HUES64 (cell line): ENCODE data around the gene VSTM5.

ENCODE experiments used
- H3K27ac ChIP-seq: 2 replicates; pipeline ENCODE4 v1.7.0; 2013; ENCODE audit warnings: low read depth, low read length, inconsistent platforms
- H3K27me3 ChIP-seq: 2 replicates; pipeline ENCODE4 v1.6.1; 2013; ENCODE audit warnings: mild to moderate bottlenecking, low read length; ENCODE audit not compliant: insufficient read depth
- H3K36me3 ChIP-seq: 2 replicates; pipeline ENCODE4 v1.6.1; 2013; ENCODE audit warnings: mild to moderate bottlenecking, low read length; ENCODE audit not compliant: insufficient read depth
- H3K4me1 ChIP-seq: 2 replicates; pipeline ENCODE4 v1.6.1; 2013; ENCODE audit warnings: mild to moderate bottlenecking, low read length, moderate library complexity; ENCODE audit not compliant: insufficient read depth
- H3K4me3 ChIP-seq: 2 replicates; pipeline ENCODE4 v1.5.1; 2013; ENCODE audit warnings: mild to moderate bottlenecking, low read length, moderate library complexity
- H3K9ac ChIP-seq: 2 replicates; pipeline ENCODE4 v1.6.1; 2013; ENCODE audit warnings: mild to moderate bottlenecking, low read depth, low read length
- H3K9me3 ChIP-seq: 2 replicates; pipeline ENCODE4 v1.6.1; 2013; ENCODE audit warnings: low read depth, low read length; ENCODE audit not compliant: insufficient read depth
- WGBS: fragments of 150-250, 120-280 bp; methylation state at CpG from one replicate; pipeline ENCODE4 v1.1.7; 2013; ENCODE audit warnings: missing lambda C conversion rate; 5-methylcytosine and 5-hydroxymethylcytosine counted together

The VSTM5 gene

DNA sequence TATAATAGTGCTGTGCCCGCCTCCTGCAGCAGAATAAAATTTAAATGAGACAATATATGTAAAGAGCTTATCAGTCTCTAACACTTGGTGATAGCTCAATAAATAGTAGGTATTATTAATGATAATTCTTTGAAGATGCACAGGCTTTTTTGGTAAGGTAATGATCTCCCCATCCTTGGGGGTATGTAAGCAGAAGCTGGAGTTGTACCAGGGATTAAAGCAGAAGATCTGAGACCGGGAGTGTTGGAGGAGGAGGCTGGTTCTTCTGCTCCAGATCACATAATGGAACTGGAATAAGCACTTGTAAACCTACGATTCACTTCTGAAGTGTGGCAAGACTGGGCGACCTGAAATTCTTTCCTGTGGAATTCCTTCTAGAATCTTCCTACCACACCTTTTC is 8.4 kb downstream of the VSTM5 start:
- Histone ChIP-seq H3K27ac (no peak overlapping the region), H3K9ac (no peak overlapping the region), H3K36me3 (no peaks in the 10 kb centered on the region), H3K4me1 (no peaks in the 10 kb centered on the region), H3K27me3 (no peaks in the 10 kb centered on the region), H3K9me3 (no peaks in the 10 kb centered on the region), H3K4me3 (no peak overlapping the region)
- 93% methylated on average over 4 of the region's 4 CpGs for WGBS

DNA sequence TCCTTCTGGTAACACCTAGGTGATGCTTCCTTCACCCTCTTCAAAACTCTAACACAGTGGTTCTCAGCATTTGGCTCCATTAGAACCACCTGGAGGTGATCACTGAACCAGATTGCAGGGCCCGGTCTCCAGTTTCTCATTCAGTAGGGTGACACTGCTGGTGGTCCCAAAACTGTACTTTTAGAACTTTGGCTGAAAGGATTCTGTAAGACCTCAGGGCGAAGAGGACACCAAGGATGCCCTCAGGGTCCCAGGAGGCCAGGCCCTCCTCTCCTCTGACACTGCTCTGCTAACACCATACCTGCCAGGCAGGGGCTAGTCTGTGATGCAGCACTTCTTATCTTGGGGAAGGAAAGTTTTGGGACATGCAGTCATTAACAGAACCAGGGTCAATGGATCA is 9.0 kb downstream of the VSTM5 start:
- Histone ChIP-seq H3K27me3 (no peaks in the 10 kb centered on the region), H3K36me3 (no peaks in the 10 kb centered on the region), H3K4me1 (no peaks in the 10 kb centered on the region), H3K27ac (no peak overlapping the region), H3K4me3 (no peak overlapping the region), H3K9ac (no peak overlapping the region), H3K9me3 (no peaks in the 10 kb centered on the region)
- WGBS = 96% methylated on average over 2 of the region's 2 CpGs

DNA sequence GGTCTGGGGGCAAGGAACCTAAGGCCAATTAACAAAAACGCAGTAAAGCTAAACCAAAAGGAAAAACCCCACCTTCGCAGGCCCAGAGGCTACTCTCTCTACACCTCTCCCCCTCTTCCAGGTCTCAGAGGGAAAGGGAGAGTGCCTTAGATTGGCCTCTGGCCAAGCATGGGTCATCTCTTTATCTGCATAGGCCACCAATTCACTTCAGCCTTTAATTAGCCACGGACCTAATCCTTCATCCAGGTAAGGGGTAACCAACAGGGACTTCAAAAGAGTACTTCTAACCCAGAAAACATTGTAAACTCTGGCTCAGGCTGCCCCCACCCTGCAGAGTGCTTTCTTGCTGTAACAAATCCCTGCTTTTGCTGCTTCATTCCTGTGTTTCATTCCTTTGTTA is 9.4 kb downstream of the VSTM5 start:
- no peak overlapping the region for H3K4me3 ChIP-seq
- no peaks in the 10 kb centered on the region for H3K9me3 ChIP-seq
- no peaks in the 10 kb centered on the region for H3K4me1 ChIP-seq
- 69% methylated on average over 3 of the region's 3 CpGs for WGBS
- no peak overlapping the region for H3K27ac ChIP-seq
- H3K27me3 ChIP-seq = no peaks in the 10 kb centered on the region
- no peaks in the 10 kb centered on the region for H3K36me3 ChIP-seq
- H3K9ac ChIP-seq = no peak overlapping the region

DNA sequence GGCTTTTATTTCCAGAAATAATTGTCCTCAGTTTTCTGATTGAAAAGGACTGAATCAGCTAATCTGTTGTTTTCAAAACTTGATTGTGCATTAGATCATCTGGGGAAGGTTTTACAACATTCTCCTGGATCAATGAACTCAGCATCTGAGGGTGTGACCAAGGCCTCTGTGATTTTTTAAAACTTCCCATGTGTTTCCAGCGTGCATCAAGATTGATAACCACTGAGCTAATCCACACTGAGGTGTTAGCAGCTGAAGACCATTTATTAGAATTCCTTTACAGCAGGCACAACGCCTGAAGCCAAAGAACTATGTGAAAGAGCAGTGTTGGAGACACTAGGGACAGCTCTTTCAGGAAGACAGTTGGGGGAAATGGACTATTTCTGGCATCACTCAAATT is 10.2 kb downstream of the VSTM5 start:
- H3K27me3 ChIP-seq = no peaks in the 10 kb centered on the region
- H3K4me3 ChIP-seq = no peak overlapping the region
- no peak overlapping the region for H3K27ac ChIP-seq
- H3K4me1 ChIP-seq = no peaks in the 10 kb centered on the region
- no peak overlapping the region for H3K9ac ChIP-seq
- no peaks in the 10 kb centered on the region for H3K9me3 ChIP-seq
- 76% methylated on average over 2 of the region's 2 CpGs for WGBS
- H3K36me3 ChIP-seq = no peaks in the 10 kb centered on the region

DNA sequence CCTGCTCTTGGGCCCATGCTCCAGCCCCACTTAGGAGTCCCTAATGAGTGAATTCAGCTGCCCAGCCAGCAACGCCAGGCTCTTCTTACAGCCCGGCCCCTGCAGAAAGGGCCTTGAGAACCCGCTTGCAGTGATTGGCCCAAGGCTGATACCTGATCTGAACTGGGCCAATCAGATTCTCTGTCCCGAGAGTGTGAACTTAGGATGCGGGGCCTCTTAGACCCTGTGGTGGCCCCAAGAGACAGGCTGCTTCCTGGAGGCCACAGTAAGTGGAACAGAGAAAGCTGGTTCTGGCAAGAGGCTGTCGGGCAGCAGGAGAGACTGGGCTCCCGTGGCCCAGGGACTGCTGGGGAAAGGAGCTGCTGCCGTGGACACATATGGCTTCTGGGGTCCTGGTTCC is 11.5 kb downstream of the VSTM5 start:
- no peak overlapping the region for H3K27ac ChIP-seq
- H3K4me3 ChIP-seq = no peak overlapping the region
- H3K4me1 ChIP-seq = no peaks in the 10 kb centered on the region
- H3K9me3 ChIP-seq = no peaks in the 10 kb centered on the region
- H3K27me3 ChIP-seq = no peaks in the 10 kb centered on the region
- H3K9ac ChIP-seq = no peak overlapping the region
- no peaks in the 10 kb centered on the region for H3K36me3 ChIP-seq
- WGBS = 86% methylated on average over 8 of the region's 8 CpGs

DNA sequence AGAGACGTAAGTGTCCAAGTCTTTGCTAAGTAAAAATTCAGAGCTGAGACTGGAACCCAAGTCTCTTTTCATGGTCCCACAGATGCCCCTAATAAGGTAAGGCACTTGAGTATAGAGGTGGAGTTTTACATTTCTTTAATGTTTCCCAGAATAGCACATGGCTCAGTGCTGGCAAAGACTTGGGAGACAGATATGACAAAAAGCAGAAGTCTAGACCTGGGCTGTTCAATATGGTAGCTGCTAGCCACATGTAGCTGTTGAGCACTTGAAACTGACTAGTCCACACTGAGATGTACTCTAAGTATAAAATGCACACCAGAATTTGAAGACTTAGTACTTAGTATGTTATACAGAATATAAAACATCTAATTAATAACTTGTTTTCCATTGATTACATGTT is 17.6 kb downstream of the VSTM5 start:
- H3K9ac ChIP-seq = no peak overlapping the region
- no peaks in the 10 kb centered on the region for H3K4me1 ChIP-seq
- 100% methylated on average over 1 of the region's 1 CpG for WGBS
- no peak overlapping the region for H3K4me3 ChIP-seq
- no peaks in the 10 kb centered on the region for H3K36me3 ChIP-seq
- H3K9me3 ChIP-seq = no peaks in the 10 kb centered on the region
- no peak overlapping the region for H3K27ac ChIP-seq
- H3K27me3 ChIP-seq = no peaks in the 10 kb centered on the region

DNA sequence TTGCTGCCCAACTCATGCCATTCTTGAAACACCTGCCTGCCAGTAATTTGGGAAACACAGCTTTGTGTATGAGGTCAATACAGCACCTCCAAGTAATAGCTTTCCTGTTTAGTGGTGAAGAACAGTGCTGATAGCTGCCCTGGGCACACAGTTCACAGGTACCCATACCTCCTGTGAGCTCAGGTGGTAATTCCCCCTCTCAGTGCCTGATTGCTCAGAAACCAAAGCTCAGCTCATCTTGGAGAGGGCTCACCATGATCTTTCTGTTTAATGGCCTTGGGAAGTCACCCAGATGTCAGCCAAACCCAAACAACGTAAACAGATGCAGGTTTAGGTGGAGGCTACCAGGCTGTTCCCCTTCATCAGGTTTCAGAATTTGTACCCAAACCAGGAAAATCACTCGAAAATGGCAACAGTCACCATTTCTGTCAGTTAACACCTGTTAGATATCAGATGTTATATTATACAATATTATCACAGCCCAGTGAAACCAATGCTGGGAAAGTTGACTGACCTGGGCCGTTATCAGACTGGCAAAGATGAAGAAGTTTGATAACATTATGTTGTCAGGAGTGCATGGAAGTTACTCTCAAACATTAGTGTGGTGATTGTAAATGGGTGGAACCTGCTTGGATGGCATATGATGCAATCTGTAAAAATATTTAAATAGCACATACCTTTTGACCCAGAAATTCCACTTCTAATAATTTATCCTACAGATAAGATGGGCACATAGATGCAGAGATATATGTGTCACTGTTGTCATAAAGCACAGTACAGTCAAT is 18.9 kb downstream of the VSTM5 start:
- Histone ChIP-seq H3K4me1 (no peaks in the 10 kb centered on the region), H3K27ac (no peak overlapping the region), H3K4me3 (no peak overlapping the region), H3K9me3 (no peaks in the 10 kb centered on the region), H3K36me3 (no peaks in the 10 kb centered on the region), H3K27me3 (no peaks in the 10 kb centered on the region), H3K9ac (no peak overlapping the region)
- WGBS = 88% methylated on average over 3 of the region's 3 CpGs

DNA sequence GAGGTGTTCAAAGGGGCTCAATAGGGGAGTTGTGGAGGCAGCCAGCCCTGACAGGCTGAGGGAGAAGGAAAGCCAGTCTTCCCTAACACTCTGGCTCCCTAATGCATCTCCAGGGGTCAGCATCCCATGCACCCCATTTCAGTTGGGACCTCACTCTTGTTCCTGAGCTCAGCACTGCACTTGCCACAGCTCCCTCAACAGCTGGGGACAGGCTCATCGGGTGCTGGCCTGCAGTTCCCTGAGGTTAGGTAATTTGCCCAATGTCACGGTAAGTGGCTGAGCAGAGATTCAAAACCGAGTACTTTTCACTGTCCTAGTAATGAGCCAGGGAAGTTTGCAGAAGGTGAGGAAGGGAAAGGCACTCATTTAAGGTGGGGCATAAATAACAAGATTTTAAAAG is 20.8 kb downstream of the VSTM5 start:
- no peaks in the 10 kb centered on the region for H3K9me3 ChIP-seq
- H3K27me3 ChIP-seq = no peaks in the 10 kb centered on the region
- no peak overlapping the region for H3K27ac ChIP-seq
- H3K4me3 ChIP-seq = no peak overlapping the region
- no peaks in the 10 kb centered on the region for H3K36me3 ChIP-seq
- 85% methylated on average over 3 of the region's 3 CpGs for WGBS
- no peaks in the 10 kb centered on the region for H3K4me1 ChIP-seq
- no peak overlapping the region for H3K9ac ChIP-seq

DNA sequence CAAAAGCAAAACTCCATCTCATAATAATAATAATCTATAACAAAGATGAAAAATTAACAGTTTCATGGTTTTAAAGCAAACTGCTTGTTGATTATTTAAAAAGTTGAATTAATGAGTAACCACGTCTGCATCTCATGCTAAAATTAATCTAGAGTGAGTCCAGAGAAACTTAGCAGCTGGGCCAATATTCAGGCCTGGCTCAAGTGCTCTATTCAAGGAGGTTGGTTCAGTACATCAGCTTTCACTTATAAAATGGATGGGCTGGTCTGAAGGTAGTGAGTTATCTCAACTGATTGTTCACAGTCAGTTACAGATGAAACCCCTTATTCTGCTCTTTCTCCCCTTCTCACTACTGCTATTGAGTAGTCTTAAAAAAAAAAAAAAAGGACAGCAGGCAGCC is 23.1 kb downstream of the VSTM5 start:
- no peak overlapping the region for H3K4me3 ChIP-seq
- H3K27me3 ChIP-seq = no peaks in the 10 kb centered on the region
- no peaks in the 10 kb centered on the region for H3K4me1 ChIP-seq
- WGBS = 95% methylated on average over 1 of the region's 1 CpG
- no peak overlapping the region for H3K27ac ChIP-seq
- no peaks in the 10 kb centered on the region for H3K36me3 ChIP-seq
- H3K9ac ChIP-seq = no peak overlapping the region
- H3K9me3 ChIP-seq = no peaks in the 10 kb centered on the region

DNA sequence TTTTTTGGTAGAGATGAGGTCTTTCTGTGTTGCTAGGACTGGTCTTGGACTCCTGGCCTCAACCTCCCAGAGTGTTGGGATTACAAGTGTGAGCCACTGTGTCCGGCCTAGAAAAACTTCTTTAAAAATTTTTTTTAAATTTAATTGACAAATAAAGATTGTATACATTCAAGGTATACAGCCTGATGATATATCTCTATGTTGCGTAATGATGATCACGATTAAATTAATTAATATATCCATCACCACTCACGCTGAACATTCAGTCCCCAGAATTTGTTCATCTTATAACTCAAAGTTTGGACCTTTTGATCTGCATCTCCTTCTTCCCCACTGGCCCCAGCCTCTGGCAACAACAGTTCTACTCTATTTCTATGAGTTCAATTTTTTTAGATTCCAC is 27.2 kb downstream of the VSTM5 start:
- WGBS = 95% methylated on average over 3 of the region's 4 CpGs
- Histone ChIP-seq H3K36me3 (no peaks in the 10 kb centered on the region), H3K4me3 (no peak overlapping the region), H3K27ac (no peak overlapping the region), H3K9me3 (no peaks in the 10 kb centered on the region), H3K27me3 (no peaks in the 10 kb centered on the region), H3K9ac (no peak overlapping the region), H3K4me1 (peaks cover 14% of the 10 kb centered on the region; the same call in 1 of the 2 replicates)

DNA sequence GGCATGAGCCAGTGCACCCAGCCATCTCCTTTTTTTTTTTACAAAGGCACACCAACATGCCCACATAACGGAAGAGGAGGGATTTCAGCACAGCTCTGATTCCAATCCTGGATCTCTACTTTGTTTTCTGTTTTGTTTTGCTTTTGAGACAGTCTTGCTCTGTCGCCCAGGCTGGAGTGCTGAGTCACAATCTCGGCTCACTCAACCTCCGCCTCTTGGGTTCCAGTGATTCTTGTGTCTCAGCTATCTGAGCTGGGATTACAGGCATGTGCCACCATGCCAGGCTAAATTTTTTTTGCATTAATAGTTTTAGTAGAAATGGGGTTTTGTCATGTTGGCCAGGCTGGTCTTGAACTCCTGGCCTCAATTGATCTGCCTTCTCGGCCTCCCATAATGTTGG is 28.1 kb downstream of the VSTM5 start:
- Histone ChIP-seq H3K36me3 (no peaks in the 10 kb centered on the region), H3K27me3 (no peaks in the 10 kb centered on the region), H3K9ac (no peak overlapping the region), H3K9me3 (no peaks in the 10 kb centered on the region), H3K27ac (no peak overlapping the region), H3K4me1 (peaks cover 14% of the 10 kb centered on the region; the same call in 1 of the 2 replicates), H3K4me3 (no peak overlapping the region)
- WGBS = 94% methylated on average over 5 of the region's 5 CpGs

DNA sequence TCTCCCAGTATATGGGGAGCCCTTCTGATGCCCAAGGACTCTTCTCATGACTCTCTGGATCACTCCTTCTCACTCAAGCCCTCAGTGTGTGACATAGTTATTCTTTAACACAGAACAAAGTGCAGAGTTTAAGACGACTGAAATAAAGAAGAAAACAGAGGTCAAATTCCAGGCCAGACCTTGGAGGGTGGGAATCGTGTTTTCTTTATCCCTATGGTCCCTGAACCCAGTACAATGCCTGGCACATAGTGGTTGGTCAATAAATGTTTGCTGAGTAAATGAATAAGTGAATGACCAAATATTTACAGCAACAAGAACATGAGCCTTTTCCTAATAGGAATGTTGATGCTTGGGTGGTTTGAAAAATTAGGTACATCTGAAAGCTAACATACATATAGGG is 28.8 kb downstream of the VSTM5 start:
- no peaks in the 10 kb centered on the region for H3K9me3 ChIP-seq
- no peaks in the 10 kb centered on the region for H3K27me3 ChIP-seq
- no peak overlapping the region for H3K9ac ChIP-seq
- WGBS = 77% methylated on average over 2 of the region's 2 CpGs
- H3K36me3 ChIP-seq = no peaks in the 10 kb centered on the region
- no peak overlapping the region for H3K27ac ChIP-seq
- H3K4me1 ChIP-seq = peaks cover 17% of the 10 kb centered on the region; the same call in 1 of the 2 replicates
- H3K4me3 ChIP-seq = no peak overlapping the region
